Astrocyte of the spinal cord (primary cell): Measurements from ENCODE around the gene ARHGAP15.

Experiments
- DNase-seq: peaks from one replicate; pipeline ENCODE4 v3.0.0; 2011; ENCODE audit warnings: low read depth, low spot score
- H3K4me3 ChIP-seq: 2 replicates; pipeline ENCODE4 v1.5.1; 2011; ENCODE audit warnings: low read depth, mild to moderate bottlenecking, low read length, moderate library complexity
- CTCF ChIP-seq: IDR thresholded peaks from 2 replicates; pipeline ENCODE4 v1.5.1; 2012; ENCODE audit warnings: low read depth, mild to moderate bottlenecking, low read length, inconsistent platforms
- in situ Hi-C: cut with HindIII; loops from 2 replicates; pipeline ENCODE4 v1.10.0; 2017; ENCODE audit warnings: low sequenced_read_pairs

Gene ARHGAP15

DNA sequence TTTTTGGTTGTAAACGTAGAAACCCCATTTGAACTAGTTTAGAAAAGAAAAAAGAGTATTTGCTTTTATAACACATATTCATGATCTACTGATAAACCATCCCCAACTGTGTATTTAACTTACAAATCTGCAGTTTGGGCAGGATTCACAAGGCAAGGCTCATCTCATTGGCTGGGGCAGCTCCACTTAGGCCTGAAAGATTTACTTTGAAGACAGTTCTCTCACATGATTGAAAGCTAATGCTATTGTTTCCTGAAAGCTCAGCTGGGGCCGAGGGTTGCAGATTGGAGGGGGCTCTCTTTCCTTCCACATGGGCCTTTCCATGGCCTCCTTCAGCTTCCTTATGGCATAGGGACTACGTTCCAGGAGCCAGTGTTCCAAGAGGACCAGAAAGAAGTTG lies 47.4 kb downstream of the ARHGAP15 start:
- in situ Hi-C loops = no loop called here
- DNase-seq = no peak
- H3K4me3 ChIP-seq = no peak overlapping the region
- no peak for TF ChIP-seq CTCF

GRCh38 chr2:143177096-143177786 lies 48.0 kb downstream of the ARHGAP15 start:
- in situ Hi-C loops = no loop called here
- DNase-seq = no peak
- TF ChIP-seq CTCF = no peak
- H3K4me3 ChIP-seq = no peak overlapping the region

DNA sequence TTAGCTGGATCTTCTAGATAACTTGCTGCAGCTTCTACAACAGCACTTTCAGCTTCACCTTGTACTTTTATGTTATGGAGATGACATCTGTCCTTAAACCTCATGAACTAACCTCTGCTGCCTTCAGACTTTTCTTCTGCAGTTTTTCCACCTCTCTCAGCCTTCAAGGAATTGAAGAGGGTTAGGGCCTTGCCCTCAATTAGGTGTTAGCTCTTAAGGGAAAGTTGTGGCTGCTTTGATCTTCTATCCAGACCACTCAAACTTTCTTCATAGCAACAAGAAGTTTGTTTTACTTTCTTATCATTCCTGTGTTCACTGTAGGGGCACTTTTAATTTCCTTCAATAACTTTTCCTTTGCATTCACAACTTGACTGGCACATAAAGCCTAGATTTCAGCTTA lies 52.3 kb downstream of the ARHGAP15 start:
- in situ Hi-C loops = no loop called here
- no peak overlapping the region for H3K4me3 ChIP-seq
- TF ChIP-seq CTCF = no peak
- no peak for DNase-seq

- in situ Hi-C loops = no loop called here
- no peak for DNase-seq
- H3K4me3 ChIP-seq = no peak overlapping the region
- no peak for TF ChIP-seq CTCF
These were observed 53.4 kb downstream of the ARHGAP15 start for GRCh38 chr2:143182649-143183048.

GRCh38 chr2:143183804-143184463 lies 54.7 kb downstream of the ARHGAP15 start:
- in situ Hi-C loops = no loop called here
- no peak overlapping the region for H3K4me3 ChIP-seq
- no peak for DNase-seq
- no peak for TF ChIP-seq CTCF

DNA sequence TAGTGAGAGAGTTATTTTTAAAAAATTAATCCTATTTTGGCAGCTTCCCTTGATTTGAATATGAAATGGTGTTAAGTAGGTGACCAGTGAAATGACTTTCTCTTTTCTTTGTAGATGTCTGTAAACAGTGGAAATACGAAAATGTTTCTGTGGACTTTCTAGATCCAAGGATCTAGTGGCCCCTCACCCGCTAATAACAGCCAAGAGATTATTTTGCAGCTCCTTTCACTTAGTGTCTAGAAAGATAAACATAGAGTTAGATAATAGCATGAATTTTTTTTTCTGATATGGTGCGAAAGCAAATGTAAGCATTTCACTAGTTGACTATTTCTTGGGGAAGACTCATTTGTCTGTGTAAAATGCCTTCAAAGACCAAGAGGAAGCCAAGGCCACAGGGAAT lies 57.7 kb downstream of the ARHGAP15 start:
- no peak overlapping the region for H3K4me3 ChIP-seq
- TF ChIP-seq CTCF = no peak
- in situ Hi-C loops = no loop called here
- no peak for DNase-seq
